Erythroblast (primary cell): ENCODE data around the gene SLC13A4.

Experiments used
- GATA1 ChIP-seq: IDR thresholded peaks from 2 replicates; pipeline ENCODE4 v1.6.1; 2011; ENCODE audit warnings: low read depth, mild to moderate bottlenecking, control low read depth, low read length, moderate library complexity
- POLR2A ChIP-seq: IDR thresholded peaks from 2 replicates; pipeline ENCODE4 v1.6.1; 2011; ENCODE audit warnings: mild to moderate bottlenecking, low read length

- TF ChIP-seq POLR2A: no peak
- no peak for TF ChIP-seq GATA1
Observed at GRCh38 chr7:135683609-135684008, 44.4 kb downstream of the SLC13A4 start.
